HEK293 (cell line): ENCODE measurements around the gene PDXDC1.
"Not testable (repeated sequence)": the region's sequence is repeated elsewhere in the genome, so short reads cannot be mapped to it uniquely, and the experiment has no call there.

Experiments used
- CTCF ChIP-seq: fragments of 450-650 bp; formaldehyde crosslinking; IDR thresholded peaks from 2 replicates; pipeline ENCODE4 v1.5.1; 2016; ENCODE audit warnings: missing biosample characterization, missing genetic modification characterization
- TF ChIP-seq, protein P1 (sequence below): fragments of 450-650 bp; formaldehyde crosslinking; IDR thresholded peaks from 2 replicates; pipeline ENCODE4 v1.5.1; 2016; ENCODE audit warnings: missing biosample characterization, missing genetic modification characterization

DNA sequence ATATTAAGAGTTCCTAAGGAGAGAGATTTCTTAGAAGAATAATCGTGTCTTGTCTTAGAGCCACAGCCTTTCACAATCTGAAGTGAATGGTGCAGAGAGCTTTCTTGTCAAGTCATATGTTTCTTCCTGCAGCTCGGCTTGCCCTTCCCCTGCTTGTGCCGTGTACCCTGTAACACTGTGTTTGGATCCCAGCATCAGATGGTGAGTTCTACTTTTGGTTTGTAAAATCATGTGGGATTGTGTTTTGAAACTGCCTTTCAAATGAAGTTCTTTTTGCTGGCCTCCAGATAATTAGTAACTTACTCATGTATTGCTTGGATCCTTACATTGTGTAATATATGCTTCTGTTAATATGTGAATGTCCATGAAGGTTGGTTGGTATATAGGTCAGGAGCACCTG, 33.8 kb downstream of the PDXDC1 start:
- TF ChIP-seq CTCF (tag by site-specific recombination), result not testable (repeated sequence)
- TF ChIP-seq, protein P1, sequence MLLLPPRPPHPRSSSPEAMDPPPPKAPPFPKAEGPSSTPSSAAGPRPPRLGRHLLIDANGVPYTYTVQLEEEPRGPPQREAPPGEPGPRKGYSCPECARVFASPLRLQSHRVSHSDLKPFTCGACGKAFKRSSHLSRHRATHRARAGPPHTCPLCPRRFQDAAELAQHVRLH (tag by site-specific recombination), result not testable (repeated sequence)
